ENCODE results near the gene SPOCK1.

Gene SPOCK1

GRCh38 chr5:137128012-137128411 lies 371.1 kb downstream of the SPOCK1 start:
- no peak overlapping the region for H3K4me3 ChIP-seq (ENCODE audit: low read length)
- no peak for DNase-seq (ENCODE audit: low read depth, low spot score)

DNA sequence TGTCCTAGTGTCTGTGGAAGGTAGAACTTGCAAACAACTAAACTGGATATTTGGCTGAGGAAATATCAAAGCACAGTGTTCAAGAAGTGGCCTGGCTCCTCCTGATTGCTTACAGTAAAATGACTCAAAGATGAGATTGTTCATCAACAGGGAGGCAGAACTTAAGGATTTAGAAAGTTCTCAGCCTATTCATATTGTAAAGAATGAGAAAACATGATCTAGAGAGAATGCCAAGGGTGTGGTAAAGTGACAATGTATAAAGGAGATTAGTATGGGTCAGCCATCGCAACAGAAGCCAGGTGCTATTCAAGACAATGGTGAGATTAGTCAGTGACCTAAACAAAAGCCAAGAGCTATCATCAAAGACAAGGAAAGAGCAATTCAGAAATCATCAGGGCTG lies 372.3 kb downstream of the SPOCK1 start:
- DNase-seq (ENCODE audit: low read depth, low spot score), result no peak
- no peak overlapping the region for H3K4me3 ChIP-seq (ENCODE audit: low read length)

- H3K4me3 ChIP-seq (ENCODE audit: low read length), result no peak overlapping the region
- DNase-seq (ENCODE audit: low read depth, low spot score), result no peak
These were observed 376.6 kb downstream of the SPOCK1 start for GRCh38 chr5:137122558-137122957.

DNA sequence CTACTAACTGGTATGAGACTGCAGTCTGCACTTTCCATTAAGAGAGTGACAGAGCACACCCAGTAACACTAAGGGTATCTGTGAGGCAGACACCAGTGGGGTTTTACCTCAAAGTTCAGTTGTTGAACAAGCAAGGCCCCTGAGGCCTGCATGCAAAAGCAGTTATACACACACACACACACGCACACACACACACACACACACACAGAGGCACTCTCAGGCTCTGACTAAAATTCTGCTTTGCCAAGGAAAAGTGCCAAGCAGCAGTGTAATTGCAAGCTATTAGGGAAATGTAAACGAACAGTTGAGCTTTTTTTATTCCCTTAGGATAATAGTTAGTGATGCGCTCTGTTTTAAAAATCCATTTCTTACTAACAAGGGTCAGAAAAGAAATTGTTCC lies 377.1 kb downstream of the SPOCK1 start:
- no peak for DNase-seq (ENCODE audit: low read depth, low spot score)
- H3K4me3 ChIP-seq (ENCODE audit: low read length), result no peak overlapping the region

- no peak for DNase-seq (ENCODE audit: low read depth, low spot score)
- H3K4me3 ChIP-seq (ENCODE audit: low read length), result no peak overlapping the region
These were observed 379.8 kb downstream of the SPOCK1 start for GRCh38 chr5:137119321-137119720.

- no peak overlapping the region for H3K4me3 ChIP-seq (ENCODE audit: low read length)
- DNase-seq (ENCODE audit: low read depth, low spot score), result no peak
These were observed 380.5 kb downstream of the SPOCK1 start for GRCh38 chr5:137118629-137119028.

DNA sequence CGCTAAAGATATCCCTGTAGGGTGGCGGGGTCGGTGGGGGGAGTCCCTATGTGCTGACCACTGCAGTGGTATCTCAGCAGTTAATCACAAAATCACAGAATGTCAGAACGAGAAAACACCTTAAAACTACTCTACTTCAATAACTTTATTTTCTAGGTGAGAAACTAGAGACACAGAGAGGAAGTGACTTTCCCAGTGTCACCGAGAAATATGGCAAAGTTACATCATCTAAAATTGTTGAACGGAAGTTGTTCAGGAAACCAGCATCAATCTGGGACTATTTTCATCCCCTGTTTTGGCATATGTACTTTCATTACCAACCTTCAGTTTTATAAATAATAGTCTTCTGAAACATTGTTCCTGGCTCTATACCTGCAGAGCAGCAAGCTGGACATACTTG lies 384.0 kb downstream of the SPOCK1 start:
- no peak overlapping the region for H3K4me3 ChIP-seq (ENCODE audit: low read length)
- no peak for DNase-seq (ENCODE audit: low read depth, low spot score)

GRCh38 chr5:137114529-137114928 lies 384.6 kb downstream of the SPOCK1 start:
- DNase-seq (ENCODE audit: low read depth, low spot score), result no peak
- no peak overlapping the region for H3K4me3 ChIP-seq (ENCODE audit: low read length)

- DNase-seq (ENCODE audit: low read depth, low spot score), result no peak
- no peak overlapping the region for H3K4me3 ChIP-seq (ENCODE audit: low read length)
These were observed 385.2 kb downstream of the SPOCK1 start for GRCh38 chr5:137113939-137114338.

DNA sequence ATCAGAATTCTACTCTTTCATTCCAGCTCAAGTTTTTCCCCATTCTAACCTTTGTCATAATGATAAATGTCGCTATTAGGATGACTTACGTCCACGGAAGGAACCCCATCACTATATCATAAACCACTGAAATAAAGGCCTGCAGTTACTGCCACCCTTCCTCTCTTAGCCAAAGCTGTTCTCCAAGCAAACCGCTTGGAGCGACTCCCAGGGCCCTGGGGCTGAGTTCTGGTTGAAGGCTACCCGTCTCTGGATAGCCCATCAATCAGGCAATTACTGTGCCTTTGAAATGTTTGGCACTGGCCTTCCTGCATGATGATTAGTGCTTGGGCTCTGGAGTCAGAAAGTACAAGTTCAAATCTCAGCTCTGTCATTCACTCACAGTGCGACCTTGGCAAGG lies 386.0 kb downstream of the SPOCK1 start:
- no peak for DNase-seq (ENCODE audit: low read depth, low spot score)
- H3K4me3 ChIP-seq (ENCODE audit: low read length), result no peak overlapping the region

DNA sequence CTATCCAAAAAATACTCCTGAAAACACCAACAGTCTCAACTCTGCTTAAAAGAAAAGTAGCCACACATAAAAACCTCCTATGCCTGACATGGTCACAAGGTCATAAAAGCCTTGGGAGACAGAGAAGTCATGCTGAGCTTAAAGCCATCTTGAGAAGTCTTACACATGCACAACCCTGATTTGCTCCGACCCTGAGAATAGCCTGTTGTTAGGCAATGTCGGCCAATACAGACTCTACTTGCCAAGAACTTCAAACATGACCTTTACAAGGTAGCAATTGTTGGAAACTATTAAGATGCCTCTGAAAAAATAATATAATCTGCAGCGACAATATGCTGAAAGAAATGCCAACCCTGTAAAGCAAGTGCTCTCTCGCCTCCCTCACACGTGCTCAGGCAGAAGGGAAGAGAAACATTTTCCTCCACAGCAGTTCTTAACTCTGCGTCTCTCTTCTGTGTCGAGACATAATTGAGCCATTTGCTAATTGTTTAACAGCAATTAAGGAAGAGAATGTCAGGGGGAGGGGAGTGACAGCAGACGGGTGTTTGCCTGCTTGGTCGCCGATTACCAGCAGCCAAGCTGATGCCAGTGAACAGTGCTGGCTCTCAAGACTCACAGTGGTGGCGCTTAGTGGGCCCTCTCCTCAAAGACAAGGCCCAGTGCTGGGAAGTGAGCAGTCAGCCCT lies 393.6 kb downstream of the SPOCK1 start:
- no peak for DNase-seq (ENCODE audit: low read depth, low spot score)
- no peak overlapping the region for H3K4me3 ChIP-seq (ENCODE audit: low read length)

- no peak overlapping the region for H3K4me3 ChIP-seq (ENCODE audit: low read length)
- no peak for DNase-seq (ENCODE audit: low read depth, low spot score)
These were observed 397.6 kb downstream of the SPOCK1 start for GRCh38 chr5:137101544-137101943.

DNA sequence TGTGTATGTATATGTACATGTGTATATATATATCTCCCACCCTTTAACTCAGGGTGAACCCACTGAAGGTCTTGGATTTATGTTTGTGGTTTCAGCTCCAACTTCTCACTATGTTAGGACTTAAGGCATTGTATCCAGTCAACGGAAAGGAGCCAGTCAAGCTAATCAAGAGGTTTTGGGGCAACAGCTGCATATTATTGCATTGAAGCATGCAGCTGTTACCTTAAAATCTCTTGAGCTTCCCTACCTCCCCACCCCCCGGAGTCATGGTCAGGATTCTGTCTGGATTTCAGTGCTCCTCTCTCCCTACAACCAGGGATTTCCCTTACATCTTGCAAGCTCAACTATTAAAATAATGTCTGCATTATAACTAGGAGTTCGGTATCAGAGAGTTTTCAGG lies 399.5 kb downstream of the SPOCK1 start:
- no peak for DNase-seq (ENCODE audit: low read depth, low spot score)
- H3K4me3 ChIP-seq (ENCODE audit: low read length), result no peak overlapping the region

GRCh38 chr5:137098663-137099062 lies 400.5 kb downstream of the SPOCK1 start:
- no peak for DNase-seq (ENCODE audit: low read depth, low spot score)
- no peak overlapping the region for H3K4me3 ChIP-seq (ENCODE audit: low read length)

DNA sequence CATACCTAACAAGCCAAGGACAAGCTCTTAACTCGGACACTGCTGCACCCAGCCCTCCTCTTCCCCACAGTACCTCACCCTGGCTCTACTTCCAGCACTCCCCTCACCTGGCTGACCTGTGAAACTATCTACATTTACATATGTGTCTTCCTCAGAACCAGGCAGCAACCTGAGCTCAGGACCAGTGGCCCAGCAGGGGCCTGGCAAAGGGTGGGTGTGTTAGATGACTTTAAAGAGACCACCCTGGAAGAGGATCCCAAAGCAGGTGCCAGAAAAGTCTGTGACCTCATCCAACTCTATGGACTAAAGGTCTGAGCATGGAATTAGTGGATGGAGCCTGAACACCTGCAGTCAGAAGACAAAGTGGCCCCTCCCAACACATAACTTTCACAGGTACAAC lies 400.9 kb downstream of the SPOCK1 start:
- no peak overlapping the region for H3K4me3 ChIP-seq (ENCODE audit: low read length)
- DNase-seq (ENCODE audit: low read depth, low spot score), result no peak

GRCh38 chr5:137097203-137097602 lies 401.9 kb downstream of the SPOCK1 start:
- no peak overlapping the region for H3K4me3 ChIP-seq (ENCODE audit: low read length)
- DNase-seq (ENCODE audit: low read depth, low spot score), result no peak

DNA sequence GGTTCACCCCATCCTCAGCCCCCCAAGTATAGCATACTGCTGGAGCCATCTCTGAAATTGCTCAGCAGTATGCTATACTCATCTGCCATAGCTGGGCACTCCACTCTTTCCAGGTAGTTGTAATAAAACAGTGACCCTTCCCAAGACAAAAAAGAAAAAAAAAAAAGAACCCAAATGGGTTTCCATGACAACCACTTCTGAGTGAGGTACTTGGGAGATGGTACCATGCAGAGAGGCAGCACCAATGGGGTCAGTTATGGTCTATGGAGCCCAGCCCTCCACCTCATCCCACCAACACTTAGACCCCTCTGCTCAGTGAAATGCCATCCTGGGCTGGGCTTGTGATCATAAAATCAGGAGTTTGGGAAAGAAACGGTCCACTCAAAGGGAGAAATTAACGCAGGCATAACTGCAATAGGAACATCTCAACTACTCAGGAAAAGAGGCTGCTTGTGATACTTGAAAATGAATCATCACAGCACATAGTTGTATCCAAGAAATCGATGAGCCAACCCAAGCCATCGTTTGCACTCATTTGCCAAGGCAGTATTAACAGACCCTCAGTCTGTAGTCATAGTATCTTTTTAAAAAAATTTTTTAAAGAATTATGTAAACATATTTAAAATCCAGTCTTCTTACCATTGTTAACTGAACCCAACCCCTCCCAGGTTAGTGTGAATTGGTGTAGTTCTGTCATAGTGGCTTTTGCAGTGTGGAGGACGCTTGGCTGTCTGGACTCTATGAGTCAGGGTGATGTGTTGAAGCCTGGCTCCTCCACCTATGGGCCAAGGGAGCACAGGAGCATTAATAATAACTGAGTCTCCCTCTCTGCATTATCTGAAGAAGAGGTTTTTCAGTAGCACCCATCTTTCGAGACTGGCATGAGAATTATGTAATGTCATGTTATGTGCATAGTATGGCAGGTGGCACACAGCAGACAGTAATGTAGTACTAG lies 402.7 kb downstream of the SPOCK1 start:
- H3K4me3 ChIP-seq (ENCODE audit: low read length), result no peak overlapping the region
- DNase-seq (ENCODE audit: low read depth, low spot score), result no peak

- DNase-seq (ENCODE audit: low read depth, low spot score), result no peak
- H3K4me3 ChIP-seq (ENCODE audit: low read length), result no peak overlapping the region
These were observed 403.5 kb downstream of the SPOCK1 start for GRCh38 chr5:137095597-137095996.

DNA sequence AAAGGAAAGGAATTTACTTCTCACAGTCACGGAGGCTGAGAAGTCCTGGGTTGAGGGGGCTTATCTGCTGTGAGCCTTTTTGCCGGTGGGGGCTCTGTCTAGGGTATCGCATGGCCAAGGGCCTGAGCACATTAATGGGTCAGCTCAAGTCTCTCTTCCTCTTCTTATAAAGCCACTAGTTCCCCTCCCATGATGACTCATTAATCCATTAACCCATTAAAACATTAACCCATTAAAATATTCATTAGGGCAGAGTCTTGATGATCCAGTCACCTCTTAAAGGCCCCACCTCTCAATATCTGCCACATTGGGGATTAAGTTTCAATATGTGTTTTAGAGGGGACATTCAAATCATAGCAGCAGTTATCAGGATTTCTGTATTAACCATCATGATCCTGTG lies 406.3 kb downstream of the SPOCK1 start:
- no peak overlapping the region for H3K4me3 ChIP-seq (ENCODE audit: low read length)
- no peak for DNase-seq (ENCODE audit: low read depth, low spot score)

GRCh38 chr5:137091472-137091871 lies 407.7 kb downstream of the SPOCK1 start:
- no peak for DNase-seq (ENCODE audit: low read depth, low spot score)
- no peak overlapping the region for H3K4me3 ChIP-seq (ENCODE audit: low read length)

- H3K4me3 ChIP-seq (ENCODE audit: low read length), result no peak overlapping the region
- no peak for DNase-seq (ENCODE audit: low read depth, low spot score)
These were observed 408.4 kb downstream of the SPOCK1 start for GRCh38 chr5:137090721-137091120.
